ENCODE measurements around the gene F9. TPM values are rescaled to one million over a fixed set of nuclear protein-coding genes. Genes with fewer than 3 reads are reported as not detected.

Gene F9
- total RNA-seq, 1 donor from 2014 or later: not detected

GRCh38 chrX:139554376-139554775, 23.8 kb downstream of the F9 start:
- H3K27me3 Mint-ChIP-seq (ENCODE audit: insufficient read depth): peaks cover 4% of the 10 kb centered on the region
- DNase-seq (ENCODE audit: low spot score): no peak
- no peaks in the 10 kb centered on the region for H3K9me3 Mint-ChIP-seq
- no peaks in the 10 kb centered on the region for H3K36me3 Mint-ChIP-seq (ENCODE audit: low read depth)
- H3K4me1 Mint-ChIP-seq (ENCODE audit: low read depth): peaks cover 6% of the 10 kb centered on the region
- intact Hi-C loops (cut with micrococcal nuclease): no loop called here
- no peak overlapping the region for H3K27ac Mint-ChIP-seq
- H3K4me3 Mint-ChIP-seq: no peak overlapping the region

GRCh38 chrX:139554991-139555675, 24.6 kb downstream of the F9 start:
- peaks cover 4% of the 10 kb centered on the region for H3K27me3 Mint-ChIP-seq (ENCODE audit: insufficient read depth)
- H3K9me3 Mint-ChIP-seq: no peaks in the 10 kb centered on the region
- intact Hi-C loops (cut with micrococcal nuclease): loop anchor here (5.0 kb wide), 1 partner anchor 778 kb away; no protein-coding TSS in a partner anchor
- H3K27ac Mint-ChIP-seq: no peak overlapping the region
- no peak overlapping the region for H3K4me3 Mint-ChIP-seq
- DNase-seq (ENCODE audit: low spot score): no peak
- H3K4me1 Mint-ChIP-seq (ENCODE audit: low read depth): peaks cover 6% of the 10 kb centered on the region
- no peaks in the 10 kb centered on the region for H3K36me3 Mint-ChIP-seq (ENCODE audit: low read depth)

GRCh38 chrX:139559383-139560042, 29.0 kb downstream of the F9 start:
- Mint-ChIP-seq H3K27me3 (ENCODE audit: insufficient read depth) (peaks cover 2% of the 10 kb centered on the region), H3K36me3 (ENCODE audit: low read depth) (no peaks in the 10 kb centered on the region), H3K9me3 (no peaks in the 10 kb centered on the region), H3K4me3 (no peak overlapping the region), H3K4me1 (ENCODE audit: low read depth) (no peaks in the 10 kb centered on the region), H3K27ac (no peak overlapping the region)
- intact Hi-C loops (cut with micrococcal nuclease): loop anchor here (5.0 kb wide), 1 partner anchor 782 kb away; no protein-coding TSS in a partner anchor
- DNase-seq (ENCODE audit: low spot score): no peak

- Mint-ChIP-seq H3K27me3 (ENCODE audit: insufficient read depth) (no peaks in the 10 kb centered on the region), H3K9me3 (no peaks in the 10 kb centered on the region), H3K27ac (no peak overlapping the region), H3K4me3 (no peak overlapping the region), H3K36me3 (ENCODE audit: low read depth) (no peaks in the 10 kb centered on the region), H3K4me1 (ENCODE audit: low read depth) (no peaks in the 10 kb centered on the region)
- no peak for DNase-seq (ENCODE audit: low spot score)
- intact Hi-C loops (cut with micrococcal nuclease): no loop called here
These were observed 29.7 kb downstream of the F9 start for GRCh38 chrX:139560221-139560620.

- Mint-ChIP-seq H3K4me3 (no peak overlapping the region), H3K9me3 (no peaks in the 10 kb centered on the region), H3K27me3 (ENCODE audit: insufficient read depth) (no peaks in the 10 kb centered on the region), H3K27ac (no peak overlapping the region), H3K4me1 (ENCODE audit: low read depth) (no peaks in the 10 kb centered on the region), H3K36me3 (ENCODE audit: low read depth) (no peaks in the 10 kb centered on the region)
- intact Hi-C loops (cut with micrococcal nuclease): no loop called here
- DNase-seq (ENCODE audit: low spot score): no peak
These were observed 32.7 kb downstream of the F9 start for GRCh38 chrX:139563251-139563650.

GRCh38 chrX:139566981-139567380, 36.4 kb downstream of the F9 start:
- H3K4me1 Mint-ChIP-seq (ENCODE audit: low read depth): no peaks in the 10 kb centered on the region
- H3K36me3 Mint-ChIP-seq (ENCODE audit: low read depth): no peaks in the 10 kb centered on the region
- H3K9me3 Mint-ChIP-seq: no peaks in the 10 kb centered on the region
- DNase-seq (ENCODE audit: low spot score): no peak
- H3K4me3 Mint-ChIP-seq: no peak overlapping the region
- intact Hi-C loops (cut with micrococcal nuclease): no loop called here
- H3K27me3 Mint-ChIP-seq (ENCODE audit: insufficient read depth): no peaks in the 10 kb centered on the region
- no peak overlapping the region for H3K27ac Mint-ChIP-seq

GRCh38 chrX:139581068-139581467, 50.5 kb downstream of the F9 start:
- H3K4me3 Mint-ChIP-seq: no peak overlapping the region
- intact Hi-C loops (cut with micrococcal nuclease): no loop called here
- H3K36me3 Mint-ChIP-seq (ENCODE audit: low read depth): no peaks in the 10 kb centered on the region
- H3K27me3 Mint-ChIP-seq (ENCODE audit: insufficient read depth): no peaks in the 10 kb centered on the region
- no peaks in the 10 kb centered on the region for H3K4me1 Mint-ChIP-seq (ENCODE audit: low read depth)
- H3K9me3 Mint-ChIP-seq: no peaks in the 10 kb centered on the region
- no peak overlapping the region for H3K27ac Mint-ChIP-seq
- no peak for DNase-seq (ENCODE audit: low spot score)

- H3K27me3 Mint-ChIP-seq (ENCODE audit: insufficient read depth): no peaks in the 10 kb centered on the region
These were observed 55.1 kb downstream of the F9 start for GRCh38 chrX:139585613-139586012.

GRCh38 chrX:139596068-139596467, 65.5 kb downstream of the F9 start:
- intact Hi-C loops (cut with micrococcal nuclease): no loop called here
- Mint-ChIP-seq H3K4me3 (no peak overlapping the region), H3K4me1 (ENCODE audit: low read depth) (no peaks in the 10 kb centered on the region), H3K27ac (no peak overlapping the region), H3K9me3 (no peaks in the 10 kb centered on the region), H3K36me3 (ENCODE audit: low read depth) (no peaks in the 10 kb centered on the region), H3K27me3 (ENCODE audit: insufficient read depth) (peaks cover 3% of the 10 kb centered on the region)
- no peak for DNase-seq (ENCODE audit: low spot score)

More at GRCh38 chrX:139585613-139586012, 55.1 kb downstream of the F9 start:
- H3K9me3 Mint-ChIP-seq: no peaks in the 10 kb centered on the region
- intact Hi-C loops (cut with micrococcal nuclease): no loop called here
- no peaks in the 10 kb centered on the region for H3K4me1 Mint-ChIP-seq (ENCODE audit: low read depth)
- no peaks in the 10 kb centered on the region for H3K36me3 Mint-ChIP-seq (ENCODE audit: low read depth)
- no peak for DNase-seq (ENCODE audit: low spot score)
- no peak overlapping the region for H3K4me3 Mint-ChIP-seq
- H3K27ac Mint-ChIP-seq: no peak overlapping the region

- no peak for DNase-seq (ENCODE audit: low spot score)
These were observed 69.6 kb downstream of the F9 start for GRCh38 chrX:139600105-139600504.

More at GRCh38 chrX:139600105-139600504, 69.6 kb downstream of the F9 start:
- H3K9me3 Mint-ChIP-seq: no peaks in the 10 kb centered on the region
- H3K27me3 Mint-ChIP-seq (ENCODE audit: insufficient read depth): peaks cover 3% of the 10 kb centered on the region
- H3K4me3 Mint-ChIP-seq: no peak overlapping the region
- no peaks in the 10 kb centered on the region for H3K36me3 Mint-ChIP-seq (ENCODE audit: low read depth)
- no peaks in the 10 kb centered on the region for H3K4me1 Mint-ChIP-seq (ENCODE audit: low read depth)
- intact Hi-C loops (cut with micrococcal nuclease): no loop called here
- H3K27ac Mint-ChIP-seq: no peak overlapping the region

Other genes with a start within 250 kb of the F9 start
- gene MCF2, start 177.4 kb downstream of the F9 start, total RNA-seq: 0.34 and 0.52 TPM in 2 replicates

Measured in activated T-helper 1 cell treated with anti-CD3 and anti-CD28 coated beads, Interleukin-12 subunit alpha, Interleukin-12 subunit beta, Interleukin-2, Interleukin-4 antibody, amounts not matched to agents 30 ng/mL and 10 ng/mL and 1 ng/mL, durations not matched to agents 14 hours and 24 hours and 36 hours (primary cell).